Activated T-helper 9 cell treated with anti-CD3 and anti-CD28 coated beads, Interleukin-2, amount 50 U/mL, for 16 hours (primary cell): ENCODE results near the gene KMT5B.
"Not testable (repeated sequence)": the region's sequence is repeated elsewhere in the genome, so short reads cannot be mapped to it uniquely, and the experiment has no call there.

ENCODE experiments used
- DNase-seq: peaks from one replicate; pipeline ENCODE4 v3.0.0-alpha.2; 2020; ENCODE audit warnings: low read depth

The KMT5B gene

GRCh38 chr11:68213135-68213515 lies at the start of gene KMT5B:
KMT5B (minus strand) TSS chr11:68213296; CDS start chr11:68190076, 23,220 bp downstream.
- no peak for DNase-seq

- no peak for DNase-seq
Measured at GRCh38 chr11:68262544-68262827, 49.4 kb upstream of the KMT5B start.

- no peak for DNase-seq
Measured at GRCh38 chr11:68261749-68262543, 48.9 kb upstream of the KMT5B start.

GRCh38 chr11:68261006-68261405 lies 47.9 kb upstream of the KMT5B start:
- DNase-seq: no peak

- DNase-seq: no peak
Measured at GRCh38 chr11:68260484-68260883, 47.4 kb upstream of the KMT5B start.

GRCh38 chr11:68259122-68259959 lies 46.2 kb upstream of the KMT5B start:
- DNase-seq: no peak

- DNase-seq: no peak
Measured at GRCh38 chr11:68258363-68258765, 45.3 kb upstream of the KMT5B start.

- peak; percentile 85 for DNase-seq
Measured at GRCh38 chr11:68257477-68258362, 44.6 kb upstream of the KMT5B start.

GRCh38 chr11:68256331-68256741 lies 43.2 kb upstream of the KMT5B start:
- no peak for DNase-seq

DNA sequence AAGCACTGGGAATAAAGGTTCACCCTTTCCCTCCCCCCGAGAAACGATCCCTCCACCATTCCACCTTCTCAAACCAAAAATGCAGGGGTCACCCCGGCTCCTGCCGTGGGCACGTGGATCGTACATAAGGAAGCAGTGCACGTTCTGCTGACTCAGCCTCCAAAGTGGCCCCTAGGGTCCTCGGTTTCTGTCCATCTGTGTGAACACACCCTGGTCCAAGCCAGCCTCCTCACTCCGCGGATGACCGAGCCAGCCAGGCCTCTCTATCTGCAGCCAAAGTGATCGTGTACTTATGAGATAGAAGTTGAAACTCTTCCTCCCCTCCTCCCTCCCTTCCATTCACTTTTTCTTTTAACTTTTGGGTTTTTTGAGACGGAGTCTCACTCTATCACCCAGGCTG lies 42.4 kb upstream of the KMT5B start:
- no peak for DNase-seq

- DNase-seq: no peak
Measured at GRCh38 chr11:68254421-68254820, 41.3 kb upstream of the KMT5B start.

DNA sequence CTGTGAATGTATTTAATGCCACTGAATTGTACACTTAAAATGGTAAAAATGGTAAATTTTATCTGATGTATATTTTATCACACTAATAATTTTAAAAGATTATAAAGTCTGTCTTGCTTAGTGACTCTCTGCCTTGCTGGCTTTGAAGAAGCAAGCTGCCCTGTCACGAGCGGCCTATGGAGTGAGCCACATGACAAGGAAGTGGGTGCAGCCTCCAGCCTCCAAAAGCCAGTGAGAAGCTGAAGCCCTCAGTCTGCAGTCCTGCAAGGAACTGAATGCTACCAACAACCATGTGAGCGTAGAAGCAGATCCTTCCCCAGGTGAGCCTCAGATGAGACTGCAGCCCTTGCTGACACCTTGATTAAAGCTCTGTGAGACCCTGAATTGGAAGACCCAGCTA lies 38.7 kb upstream of the KMT5B start:
- DNase-seq: no peak

GRCh38 chr11:68244912-68245311 lies 31.8 kb upstream of the KMT5B start:
- DNase-seq: not testable (repeated sequence)

DNA sequence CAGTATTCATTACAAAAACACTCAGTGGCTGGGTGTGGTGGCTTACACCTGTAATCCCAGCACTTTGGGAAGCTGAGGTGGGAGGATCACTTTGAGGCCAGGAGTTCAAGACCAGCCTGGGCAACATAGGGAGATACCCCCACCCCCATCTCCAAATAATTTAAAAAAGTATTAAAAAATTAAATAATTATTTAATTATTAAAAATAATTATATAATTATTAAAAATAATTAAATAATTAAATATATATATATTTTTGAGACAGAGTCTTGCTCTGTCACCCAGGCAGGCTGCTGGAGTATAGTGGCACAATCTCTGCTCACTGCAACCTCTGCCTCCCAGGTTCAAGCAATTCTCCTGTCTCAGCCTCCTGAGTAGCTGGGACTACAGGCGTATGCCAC lies 30.8 kb upstream of the KMT5B start:
- DNase-seq: not testable (repeated sequence)

GRCh38 chr11:68242616-68243015 lies 29.5 kb upstream of the KMT5B start:
- DNase-seq: no peak

GRCh38 chr11:68231621-68232020 lies 18.5 kb upstream of the KMT5B start:
- DNase-seq: no peak

DNA sequence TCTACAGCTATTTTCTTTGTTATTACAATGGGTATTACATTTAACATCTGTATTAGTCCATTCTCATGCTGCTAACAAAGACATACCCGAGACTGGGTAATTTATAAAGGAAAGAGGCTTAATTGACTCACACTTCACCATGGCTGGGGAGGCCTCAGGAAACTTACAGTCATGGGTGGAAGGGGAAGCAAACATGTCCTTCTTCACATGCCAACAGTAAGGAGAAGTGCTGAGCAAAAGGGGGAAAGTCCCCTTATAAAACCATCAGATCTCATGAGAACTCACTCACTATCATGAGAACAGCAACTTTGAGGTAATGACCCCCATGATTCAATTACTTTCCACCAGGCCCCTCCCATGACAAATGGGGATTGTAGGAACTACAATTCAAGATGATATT lies 16.5 kb upstream of the KMT5B start:
- DNase-seq: no peak

GRCh38 chr11:68226421-68226820 lies 13.3 kb upstream of the KMT5B start:
- no peak for DNase-seq

DNA sequence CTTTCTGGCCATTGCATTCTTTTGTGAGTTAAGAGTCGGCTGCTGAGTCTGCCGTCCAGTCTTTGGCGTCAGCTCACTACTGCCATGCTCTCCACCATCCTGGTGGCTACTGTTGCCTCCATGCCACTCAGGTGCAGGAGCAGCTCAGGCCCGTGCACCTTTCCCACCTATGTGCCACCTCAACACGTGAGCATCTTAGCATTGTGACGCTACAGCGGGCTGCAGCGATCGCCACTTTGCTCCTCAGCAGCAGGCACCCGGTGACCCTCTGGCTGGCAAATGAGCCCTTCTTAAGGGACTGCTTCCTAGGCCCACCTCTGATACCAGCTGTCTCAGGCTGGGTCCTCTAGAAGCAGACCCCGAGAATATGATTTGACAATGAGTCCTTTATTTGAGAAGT lies 11.5 kb upstream of the KMT5B start:
- no peak for DNase-seq

DNA sequence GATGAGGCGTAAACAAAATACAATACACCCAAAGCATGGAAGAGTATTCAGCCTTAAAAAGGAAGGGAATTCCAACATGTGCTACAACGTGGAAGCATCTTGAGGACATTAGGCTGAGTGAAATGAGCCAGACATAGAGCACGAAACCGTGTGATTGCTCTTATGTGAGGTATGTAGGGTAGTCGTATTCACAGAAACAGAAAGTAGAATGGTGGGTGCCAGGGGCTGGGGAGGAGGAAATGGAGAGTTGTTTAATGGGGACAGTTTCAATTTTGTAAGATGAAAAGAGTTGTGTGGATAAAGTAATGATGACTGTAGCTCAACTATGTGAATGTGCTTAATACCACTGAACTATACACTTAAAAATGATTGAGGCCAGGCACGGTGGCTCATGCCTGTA lies 10.2 kb upstream of the KMT5B start:
- DNase-seq: no peak

- DNase-seq: no peak
Measured at GRCh38 chr11:68221406-68221805, 8.3 kb upstream of the KMT5B start.

- no peak for DNase-seq
Measured at GRCh38 chr11:68216171-68216938, 3.3 kb upstream of the KMT5B start.
